ENCODE data around the gene TALDO1. TPM values are rescaled to one million over a fixed set of nuclear protein-coding genes. Genes with fewer than 3 reads are reported as not detected.

The TALDO1 gene
- total and polyA plus RNA-seq, 10 donors = 108 to 292 (median 208) TPM

DNA sequence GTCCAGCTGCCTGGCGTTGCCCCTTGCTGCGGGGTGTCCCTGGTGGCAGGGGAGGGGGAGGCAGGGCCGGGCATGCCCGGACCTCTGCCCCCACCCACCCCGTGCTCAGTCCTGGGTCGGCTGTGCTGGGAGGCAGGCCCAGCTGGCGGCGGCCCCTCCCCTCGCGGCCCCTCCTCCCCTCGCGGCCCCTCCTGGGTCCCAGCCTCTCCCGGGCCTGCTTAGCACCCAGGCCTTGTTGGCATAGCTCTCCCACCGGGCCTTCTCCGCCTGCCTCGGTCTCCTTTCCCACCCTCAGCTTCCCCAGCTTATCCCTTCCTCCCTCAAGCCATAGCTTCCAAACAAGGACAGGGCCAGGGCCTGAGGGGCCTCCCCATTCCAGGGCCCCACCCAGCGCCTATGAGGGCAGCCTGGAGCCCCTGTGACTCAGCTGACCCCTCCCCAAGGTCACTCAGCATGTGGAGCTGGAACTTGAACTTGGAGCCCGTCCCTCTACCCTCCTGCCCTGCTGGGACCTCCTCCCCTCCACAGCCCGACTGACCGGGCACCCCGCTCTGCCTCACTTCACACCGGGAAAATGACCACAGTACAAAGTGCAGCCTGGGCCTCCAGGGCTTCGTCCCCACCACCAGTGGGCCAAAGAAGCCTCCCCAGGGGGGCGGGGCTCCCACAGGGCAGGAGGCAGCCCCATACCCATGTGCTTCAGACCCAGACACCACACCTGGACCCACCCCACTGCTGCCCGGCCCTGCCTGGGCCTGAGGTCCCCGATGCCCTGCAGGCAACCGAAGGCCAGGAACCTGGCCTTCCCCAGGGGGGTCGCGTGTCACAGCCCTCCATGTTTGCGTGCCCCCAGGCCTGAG, 40.1 kb upstream of the TALDO1 start:
- H3K27ac ChIP-seq = peak overlapping the region in 3 of 8 donors; percentile 7 to 33 (median 10)
- peak overlapping the region in 5 of 8 donors; percentile 19 to 64 (median 24) for H3K4me3 ChIP-seq
- H3K27me3 ChIP-seq (replicated peaks in 1 of 7) = peaks cover 0 to 70% (median 42%) of the 10 kb centered on the region in 7 donors
- DNase-seq = no peak
- no peak for TF ChIP-seq POLR2AphosphoS5 (IDR thresholded peaks at IDR 0.05)
- no peak for TF ChIP-seq POLR2A (IDR thresholded peaks at IDR 0.05)
- TF ChIP-seq, protein P1, sequence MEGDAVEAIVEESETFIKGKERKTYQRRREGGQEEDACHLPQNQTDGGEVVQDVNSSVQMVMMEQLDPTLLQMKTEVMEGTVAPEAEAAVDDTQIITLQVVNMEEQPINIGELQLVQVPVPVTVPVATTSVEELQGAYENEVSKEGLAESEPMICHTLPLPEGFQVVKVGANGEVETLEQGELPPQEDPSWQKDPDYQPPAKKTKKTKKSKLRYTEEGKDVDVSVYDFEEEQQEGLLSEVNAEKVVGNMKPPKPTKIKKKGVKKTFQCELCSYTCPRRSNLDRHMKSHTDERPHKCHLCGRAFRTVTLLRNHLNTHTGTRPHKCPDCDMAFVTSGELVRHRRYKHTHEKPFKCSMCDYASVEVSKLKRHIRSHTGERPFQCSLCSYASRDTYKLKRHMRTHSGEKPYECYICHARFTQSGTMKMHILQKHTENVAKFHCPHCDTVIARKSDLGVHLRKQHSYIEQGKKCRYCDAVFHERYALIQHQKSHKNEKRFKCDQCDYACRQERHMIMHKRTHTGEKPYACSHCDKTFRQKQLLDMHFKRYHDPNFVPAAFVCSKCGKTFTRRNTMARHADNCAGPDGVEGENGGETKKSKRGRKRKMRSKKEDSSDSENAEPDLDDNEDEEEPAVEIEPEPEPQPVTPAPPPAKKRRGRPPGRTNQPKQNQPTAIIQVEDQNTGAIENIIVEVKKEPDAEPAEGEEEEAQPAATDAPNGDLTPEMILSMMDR (IDR thresholded peaks at IDR 0.05 in 8 of 11, conservative IDR thresholded peaks at IDR 0.05 in 3 of 11) = no peak
- no peaks in the 10 kb centered on the region for H3K9me3 ChIP-seq
- intact Hi-C loops (cut with DNase I; ENCODE audit: low total_unique reads) = no loop called here
- peaks cover 21 to 65% (median 43%) of the 10 kb centered on the region in 6 donors for H3K4me1 ChIP-seq
- H3K36me3 ChIP-seq = peaks cover 0 to 27% (median 0%) of the 10 kb centered on the region in 6 donors
- WGBS, 5 donors = 55 to 71% (median 59%) methylated on average over 19 to 30 of the region's 30 CpGs

DNA sequence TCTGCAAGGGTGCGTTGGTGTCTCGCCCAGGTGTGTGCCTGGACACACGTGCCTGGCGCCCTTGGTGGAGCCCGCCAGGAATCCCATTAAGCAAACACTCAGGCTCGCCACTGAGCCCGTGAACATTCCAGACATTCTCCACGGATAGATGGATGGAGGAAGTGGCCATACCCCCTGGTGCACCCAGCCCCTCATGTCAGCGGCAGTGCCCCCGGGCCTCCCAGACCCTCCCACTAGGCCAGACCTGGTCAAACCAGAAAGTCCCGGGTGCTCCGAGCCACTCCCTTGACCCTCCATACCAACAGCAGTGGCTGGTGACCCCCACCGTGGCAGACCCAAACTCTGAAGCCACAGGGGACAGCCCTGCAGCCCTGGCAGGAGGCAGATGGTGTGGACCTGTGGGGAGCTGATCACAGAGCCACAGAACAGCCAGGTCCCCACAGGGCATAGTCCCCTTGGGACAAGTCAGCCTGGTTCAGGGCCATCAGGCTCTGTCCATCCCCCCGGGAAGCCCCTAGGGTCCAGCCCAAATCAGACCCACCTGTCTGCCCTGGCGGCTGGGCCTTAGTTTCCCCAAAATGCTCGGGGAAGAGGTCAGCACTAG, 39.3 kb upstream of the TALDO1 start:
- Histone ChIP-seq H3K4me1 (peaks cover 18 to 58% (median 36%) of the 10 kb centered on the region in 6 donors), H3K4me3 (no peak overlapping the region), H3K9me3 (no peaks in the 10 kb centered on the region), H3K27me3 (replicated peaks in 1 of 7) (peaks cover 0 to 77% (median 42%) of the 10 kb centered on the region in 7 donors), H3K36me3 (peaks cover 0 to 19% (median 0%) of the 10 kb centered on the region in 6 donors), H3K27ac (no peak overlapping the region)
- DNase-seq = no peak
- intact Hi-C loops (cut with DNase I; ENCODE audit: low total_unique reads) = no loop called here
- 75 to 96% (median 86%) methylated on average over 3 to 16 of the region's 16 CpGs for WGBS, 5 donors
- TF ChIP-seq POLR2AphosphoS5 (IDR thresholded peaks at IDR 0.05) (no peak), POLR2A (IDR thresholded peaks at IDR 0.05) (no peak)
- TF ChIP-seq, protein P1 (IDR thresholded peaks at IDR 0.05 in 8 of 11, conservative IDR thresholded peaks at IDR 0.05 in 3 of 11) = no peak

DNA sequence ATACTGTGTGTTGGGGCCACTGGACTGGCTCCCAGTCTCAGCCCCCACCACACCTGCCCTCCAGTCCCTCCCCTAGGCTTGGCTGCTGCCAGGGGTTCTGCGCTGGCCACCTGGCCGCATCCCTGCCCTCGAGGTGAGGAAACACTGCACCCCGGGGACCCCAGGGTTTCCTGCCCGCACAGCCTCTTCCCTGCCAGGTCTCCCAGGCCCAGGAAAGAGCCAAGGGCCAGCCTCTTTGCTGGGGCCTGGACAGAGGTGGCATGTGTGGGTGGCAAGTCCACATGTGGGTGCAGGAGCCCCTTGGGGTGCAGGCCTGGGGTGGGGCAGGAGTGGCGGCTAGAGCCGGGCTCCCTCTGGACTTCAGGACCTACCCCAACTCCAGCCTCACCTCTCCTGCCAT, 38.8 kb upstream of the TALDO1 start:
- WGBS, 5 donors = 66 to 74% (median 72%) methylated on average over 7 of the region's 7 CpGs
- Histone ChIP-seq H3K27ac (no peak overlapping the region), H3K4me1 (peaks cover 14 to 52% (median 30%) of the 10 kb centered on the region in 6 donors), H3K36me3 (peaks cover 0 to 14% (median 0%) of the 10 kb centered on the region in 6 donors), H3K4me3 (no peak overlapping the region), H3K27me3 (replicated peaks in 1 of 7) (peaks cover 0 to 82% (median 42%) of the 10 kb centered on the region in 7 donors), H3K9me3 (no peaks in the 10 kb centered on the region)
- no peak for DNase-seq
- TF ChIP-seq POLR2AphosphoS5 (IDR thresholded peaks at IDR 0.05) = no peak
- TF ChIP-seq, protein P1 (IDR thresholded peaks at IDR 0.05 in 8 of 11, conservative IDR thresholded peaks at IDR 0.05 in 3 of 11) = no peak
- no peak for TF ChIP-seq POLR2A (IDR thresholded peaks at IDR 0.05)
- intact Hi-C loops (cut with DNase I; ENCODE audit: low total_unique reads) = no loop called here

Measured in spleen (tissue), 11 donors.